CD4-positive, alpha-beta T cell treated with Interleukin-4 for 4 hours (primary cell): Measurements from ENCODE around the gene MEF2A.

Source experiments
- DNase-seq: peaks from one replicate; pipeline ENCODE4 v3.0.0-alpha.2; 2020

MEF2A gene

DNA sequence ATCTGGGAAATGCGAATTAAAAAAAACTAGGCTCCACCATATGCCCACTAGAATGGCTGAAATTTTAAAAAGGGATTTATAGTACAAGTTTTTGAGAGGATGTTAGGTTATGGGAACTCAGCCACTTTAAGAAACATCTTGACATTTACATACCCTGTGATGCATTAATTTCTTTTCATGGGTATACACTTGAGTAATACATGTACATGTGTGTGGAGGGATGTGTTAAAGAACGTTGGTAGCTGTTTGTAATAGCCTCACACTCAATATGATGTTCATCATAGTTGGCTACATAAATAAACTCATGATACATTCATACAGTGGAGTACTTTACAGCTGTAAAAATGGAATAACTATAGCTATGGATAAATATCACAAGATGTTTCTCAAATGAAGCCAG, 40.9 kb downstream of the MEF2A start:
- no peak for DNase-seq

DNA sequence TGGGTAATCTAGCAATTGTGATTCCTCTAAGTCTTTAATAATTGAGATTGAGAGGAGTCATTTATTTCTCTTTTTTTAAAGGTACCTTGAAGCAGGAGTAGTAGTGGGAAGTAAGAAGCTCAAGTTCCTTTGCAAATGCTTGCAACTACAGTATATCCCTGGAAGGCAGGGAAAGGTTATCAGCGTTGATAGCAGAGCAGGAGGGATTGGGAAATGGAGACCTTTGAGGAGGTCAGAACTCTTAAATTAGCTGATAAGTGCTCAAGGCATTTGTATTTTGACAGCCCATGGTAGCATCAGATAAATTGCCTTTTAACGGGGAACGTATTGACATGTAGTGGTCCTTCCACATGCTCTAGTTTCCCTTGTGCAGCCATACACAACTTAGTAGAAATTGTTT, 47.7 kb downstream of the MEF2A start:
- DNase-seq: no peak

DNA sequence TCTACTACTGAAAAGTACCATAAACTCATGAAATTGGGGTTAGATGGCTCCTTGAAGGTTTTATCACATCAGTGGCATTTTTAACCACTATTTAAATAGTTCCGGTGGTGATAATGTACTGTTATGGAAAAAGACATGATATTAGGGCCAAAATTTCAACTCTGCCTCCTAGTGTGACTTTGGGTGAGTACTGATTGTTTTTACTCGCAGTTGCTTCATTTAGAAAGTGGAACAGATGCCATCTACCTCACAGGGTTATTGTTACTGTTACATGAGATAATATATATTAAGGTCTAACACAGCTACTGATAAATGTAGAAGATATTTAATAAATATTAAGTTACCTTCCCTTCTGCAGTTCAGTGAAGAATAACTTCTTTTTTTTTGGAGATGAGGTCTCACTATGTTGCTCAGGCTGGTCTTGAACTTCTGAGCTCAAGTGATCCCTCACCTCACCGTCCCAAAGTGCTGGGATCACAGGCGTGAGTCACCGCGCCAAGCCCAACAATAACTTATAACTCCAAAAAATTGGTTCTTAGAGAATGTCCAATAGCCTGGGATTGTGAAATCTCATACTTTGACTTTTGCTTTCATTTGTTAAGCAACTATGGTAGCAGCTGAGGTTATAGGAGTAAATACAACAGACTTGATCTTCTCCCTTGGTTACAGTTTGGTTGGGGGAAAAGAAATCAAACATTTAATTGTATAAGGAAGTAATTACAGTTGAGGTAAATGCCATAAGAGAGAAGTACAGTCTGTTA, 48.3 kb downstream of the MEF2A start:
- DNase-seq: no peak

DNA sequence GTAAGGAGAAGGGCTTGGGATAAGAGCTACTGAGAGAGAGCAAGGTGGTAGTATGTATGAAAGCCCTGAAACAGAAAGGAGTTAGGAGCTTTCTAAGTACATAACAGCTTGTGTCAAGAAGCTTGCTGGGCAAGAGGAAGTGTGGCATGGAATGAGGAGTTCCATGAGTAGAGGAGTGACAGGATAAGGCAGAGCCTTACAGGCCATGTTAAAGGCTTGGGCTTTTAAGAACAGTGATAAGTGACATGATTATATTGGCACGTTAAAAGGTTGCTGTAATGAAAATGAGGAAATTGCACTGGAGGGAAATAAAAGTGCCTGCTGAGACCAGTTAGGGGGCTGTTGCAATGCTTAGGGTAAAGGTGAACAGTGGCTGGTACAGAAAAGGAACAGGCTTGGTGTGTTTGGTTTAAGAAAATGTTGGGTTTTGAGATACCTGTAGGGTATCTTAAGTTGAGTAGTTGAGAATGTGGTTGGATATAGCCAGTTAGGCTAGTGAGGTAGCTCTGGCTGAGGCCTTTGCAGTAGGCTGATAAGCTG, 49.0 kb downstream of the MEF2A start:
- no peak for DNase-seq

DNA sequence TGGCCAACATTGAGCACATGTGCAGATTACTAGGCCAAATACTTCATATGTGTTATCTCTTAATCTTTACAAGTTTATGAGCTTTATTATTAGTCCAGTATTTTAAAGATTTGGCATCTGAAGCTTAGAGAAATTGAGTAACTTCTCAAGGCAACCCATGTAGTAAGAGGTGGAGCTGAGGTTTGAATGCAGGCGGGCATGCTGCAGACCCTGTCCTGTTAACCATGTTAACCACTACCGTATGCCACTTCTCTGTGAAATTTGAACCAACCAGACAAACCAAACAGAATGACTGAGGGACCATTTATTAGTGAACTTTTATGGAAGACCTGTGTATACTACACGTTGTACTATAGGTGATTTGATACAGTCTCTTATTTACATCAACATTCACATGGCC, 49.7 kb downstream of the MEF2A start:
- DNase-seq: no peak

DNA sequence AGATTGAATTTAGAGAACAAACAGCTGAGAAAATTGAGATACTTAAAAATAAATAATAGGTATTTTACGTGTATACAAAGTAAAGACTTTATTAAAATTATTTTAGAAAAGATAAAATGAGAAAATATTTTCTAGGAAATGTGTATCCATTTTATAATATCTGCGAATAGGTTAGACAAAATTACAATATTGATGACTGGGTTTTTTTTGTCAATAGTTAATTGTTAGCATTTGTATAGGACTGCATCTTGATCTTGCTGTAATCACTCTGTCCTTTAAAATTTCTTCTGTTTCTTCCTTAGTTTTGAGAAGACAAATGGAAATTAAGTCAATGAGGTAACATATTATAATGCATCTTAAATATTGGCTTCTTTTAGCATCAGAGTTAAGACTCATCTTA, 50.3 kb downstream of the MEF2A start:
- DNase-seq: no peak

DNA sequence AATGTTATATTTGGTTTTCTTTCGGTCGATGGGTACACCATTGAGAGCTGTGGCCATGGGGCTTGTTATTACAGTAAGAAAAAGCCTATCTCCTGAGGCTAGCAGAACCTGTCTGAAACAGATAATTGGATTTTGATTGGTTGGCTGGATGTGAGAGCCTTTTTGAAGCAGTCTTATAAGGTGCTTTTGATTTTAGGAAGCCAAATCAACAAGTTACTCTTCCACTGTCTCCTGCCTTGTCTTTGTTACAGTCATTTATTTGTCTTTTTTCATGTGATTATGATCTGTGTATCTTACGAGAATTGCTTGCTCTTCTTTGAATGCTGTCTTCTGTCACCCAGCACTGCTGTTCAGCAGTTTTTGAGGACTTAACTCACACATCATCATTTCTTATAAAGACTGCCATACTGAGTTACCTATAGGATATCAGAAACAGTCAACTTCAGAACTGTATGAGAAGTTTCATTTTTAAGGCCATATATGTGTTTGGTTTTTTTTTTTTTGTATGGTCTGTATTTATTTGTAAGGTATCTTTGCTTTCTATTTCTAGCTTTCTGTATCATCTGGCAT, 51.1 kb downstream of the MEF2A start:
- no peak for DNase-seq

DNA sequence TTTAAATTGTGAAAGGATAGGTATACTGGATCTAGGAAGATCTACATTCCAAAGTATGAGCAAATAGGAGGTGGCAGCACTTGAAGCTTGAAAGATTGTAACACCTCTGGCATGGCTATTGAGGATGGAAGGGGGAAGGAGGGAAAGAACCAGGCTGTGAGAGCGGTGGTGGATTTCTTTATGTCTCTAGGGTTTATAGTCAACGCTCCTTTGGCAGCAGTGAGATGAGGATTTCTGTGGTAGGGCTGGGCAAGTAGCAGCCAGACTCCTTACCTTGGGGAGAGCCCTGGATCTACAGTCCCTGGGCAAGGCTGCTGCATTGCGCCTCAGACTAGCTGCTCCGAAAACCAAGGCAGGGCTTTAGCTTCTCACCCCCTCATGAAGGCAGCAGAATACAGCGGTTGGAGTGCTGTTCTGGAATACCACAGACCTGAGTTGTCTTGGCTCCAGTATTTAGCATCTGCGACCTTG, 53.2 kb downstream of the MEF2A start:
- DNase-seq: no peak

DNA sequence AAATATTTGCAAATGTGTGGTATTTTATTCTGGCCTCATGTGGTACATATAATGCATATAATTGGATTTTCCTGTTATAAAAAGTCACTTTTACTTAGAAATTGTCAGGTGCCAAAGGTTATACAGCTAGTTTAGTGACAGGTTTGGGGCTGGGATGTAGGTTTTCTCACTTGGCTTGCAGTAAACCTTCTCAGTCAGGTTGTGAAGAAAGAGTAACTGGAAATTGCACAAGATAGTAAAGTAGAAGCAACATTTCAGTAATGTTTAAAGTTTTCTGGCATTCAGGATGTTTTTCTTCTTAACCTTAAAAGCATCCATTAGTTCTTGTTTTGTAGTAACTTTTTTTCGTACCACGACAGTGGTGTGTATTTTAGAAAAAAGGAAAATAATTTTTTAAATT, 53.9 kb downstream of the MEF2A start:
- no peak for DNase-seq

DNA sequence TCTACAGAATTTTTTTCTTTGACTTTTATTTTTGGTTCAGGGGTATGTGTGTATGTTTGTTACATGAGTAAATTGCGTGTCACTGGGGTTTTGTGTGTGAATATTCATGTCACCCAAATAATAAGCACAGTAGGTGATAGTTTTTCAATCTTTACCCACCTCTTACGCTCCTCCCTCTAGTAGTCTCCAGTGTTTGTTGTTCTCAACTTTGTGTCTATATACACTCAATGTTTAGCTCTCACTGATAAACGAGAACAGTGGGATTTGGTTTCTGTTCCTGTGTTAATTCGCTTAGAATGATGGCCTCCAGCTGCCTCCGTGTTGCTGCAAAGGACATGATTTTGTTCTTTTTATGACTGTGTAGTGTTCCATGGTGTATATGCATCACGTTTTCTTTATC, 54.4 kb downstream of the MEF2A start:
- no peak for DNase-seq

DNA sequence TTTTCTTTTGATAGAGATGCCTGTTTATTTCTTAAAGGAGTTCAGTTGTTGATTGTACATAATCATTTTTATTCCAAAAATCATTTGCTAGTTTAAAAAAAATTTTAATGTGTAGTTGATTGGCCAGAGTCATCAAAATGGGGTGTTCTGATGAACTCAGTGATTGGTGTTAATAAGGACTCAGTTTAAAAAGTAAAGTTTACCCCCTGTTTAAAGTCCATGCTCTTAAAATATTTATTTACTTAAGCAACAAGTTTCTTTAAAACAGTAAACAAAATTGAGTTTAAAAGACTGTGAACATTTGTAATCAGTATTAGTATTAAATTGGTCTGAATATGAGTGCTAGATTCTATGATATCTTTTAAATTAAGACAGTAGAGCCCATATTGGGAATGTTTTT, 56.0 kb downstream of the MEF2A start:
- no peak for DNase-seq

DNA sequence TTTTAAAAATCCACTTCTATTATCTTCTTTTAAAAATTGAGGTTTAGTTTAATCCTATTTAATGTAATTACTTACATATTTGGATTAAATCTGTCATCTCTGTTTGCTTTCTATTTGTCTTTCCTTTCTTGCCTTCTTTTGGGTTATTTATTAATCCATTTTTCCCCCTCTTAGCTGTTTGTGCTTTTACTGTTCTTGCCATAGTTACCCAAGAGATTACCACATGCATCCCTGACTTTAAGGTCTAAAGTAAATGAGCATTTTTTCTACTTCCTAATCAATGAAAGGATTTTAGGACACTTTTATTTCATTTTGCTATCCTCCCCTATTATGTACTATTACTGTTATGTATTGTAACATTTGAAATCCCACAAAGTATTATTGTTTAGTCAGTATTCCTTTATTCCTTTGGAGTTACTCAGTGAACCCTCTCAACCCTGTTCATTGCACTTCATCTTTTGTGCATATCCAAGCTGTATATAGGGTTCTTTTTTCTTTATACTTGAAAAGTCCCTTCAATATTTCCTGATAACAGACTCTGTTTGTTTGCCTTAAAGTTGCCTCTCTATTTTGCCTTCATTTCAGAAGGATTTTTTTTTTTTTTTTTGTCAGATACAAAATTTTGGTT, 62.7 kb downstream of the MEF2A start:
- DNase-seq: no peak

DNA sequence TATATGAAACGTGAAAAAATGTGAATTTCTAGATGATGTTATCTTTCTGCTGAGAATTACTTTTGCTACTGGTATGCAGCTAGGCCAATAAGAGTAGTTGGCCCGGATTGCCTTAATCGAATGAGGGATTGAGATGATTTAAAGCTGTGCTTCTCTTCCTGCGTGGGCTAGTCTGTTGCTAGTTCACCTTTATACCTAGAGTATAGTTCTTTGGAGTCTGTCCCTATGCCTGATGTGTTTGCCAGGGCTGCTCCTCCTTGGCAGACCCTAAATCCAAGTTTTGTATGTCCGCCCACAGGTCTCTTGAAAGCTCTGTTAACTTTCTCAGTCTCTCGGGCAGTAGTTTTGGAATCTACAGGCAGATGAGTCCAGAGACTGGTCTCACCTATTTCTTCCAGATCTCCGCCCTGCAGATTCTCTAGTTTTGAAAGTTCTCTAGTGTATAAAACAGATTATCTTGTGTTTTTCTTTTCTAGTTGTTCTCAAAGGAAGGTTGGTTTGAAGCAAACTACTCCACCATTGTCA, 64.9 kb downstream of the MEF2A start:
- no peak for DNase-seq

DNA sequence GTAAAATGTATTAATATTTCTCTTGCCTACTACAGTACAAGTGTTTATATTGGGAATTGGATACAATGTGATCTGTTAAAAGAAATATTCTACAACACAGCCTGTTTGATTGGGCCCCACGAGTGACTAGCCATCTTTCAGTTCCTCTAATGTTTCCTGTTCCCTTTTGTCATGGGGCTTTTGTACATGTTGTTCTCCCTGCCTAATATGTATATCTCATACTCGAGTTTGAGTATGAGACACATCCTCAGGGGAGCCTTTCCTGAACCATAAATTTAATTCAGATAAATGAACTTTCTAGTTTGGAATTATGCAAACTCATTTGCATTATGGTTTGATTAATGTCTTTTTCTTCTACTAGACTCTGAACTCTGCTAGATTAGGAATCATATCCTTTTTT, 65.5 kb downstream of the MEF2A start:
- DNase-seq: peak; percentile 4

DNA sequence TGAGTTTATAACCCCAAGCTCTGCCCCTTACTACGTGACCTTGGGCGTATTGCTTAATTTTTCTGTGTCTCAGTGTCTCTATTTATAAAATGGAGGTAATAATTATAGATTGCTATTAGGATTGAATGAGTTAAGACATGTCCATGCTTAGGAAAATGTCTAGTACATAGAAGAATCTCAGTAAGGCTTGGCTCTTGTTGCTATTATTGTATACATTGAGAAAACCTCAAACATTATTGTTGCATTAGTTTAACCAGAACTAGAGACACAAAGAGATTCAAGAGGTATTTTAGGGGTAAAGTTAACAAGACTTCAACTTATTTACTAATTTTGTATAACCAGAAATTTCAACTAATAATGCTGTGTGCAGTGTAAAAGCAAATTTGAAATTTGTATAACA, 66.7 kb downstream of the MEF2A start:
- DNase-seq: no peak

DNA sequence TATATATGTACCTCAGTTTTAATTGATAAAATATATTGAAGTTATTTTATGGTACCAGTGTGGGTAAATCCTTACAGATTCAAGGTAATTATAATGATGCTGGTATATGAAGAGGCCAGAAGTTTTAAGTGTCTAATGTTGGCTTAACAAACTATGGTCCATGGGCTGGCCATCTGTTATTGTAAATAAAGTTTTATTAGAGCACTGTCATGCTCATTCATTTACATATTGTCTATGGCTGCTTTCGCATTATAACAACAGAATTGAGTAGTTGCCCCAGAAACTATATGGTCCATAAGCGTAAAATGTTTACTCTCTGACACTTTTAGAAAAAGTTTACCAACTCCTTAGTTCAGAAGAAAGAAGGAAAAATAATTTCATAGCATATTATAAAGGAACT, 67.9 kb downstream of the MEF2A start:
- no peak for DNase-seq

DNA sequence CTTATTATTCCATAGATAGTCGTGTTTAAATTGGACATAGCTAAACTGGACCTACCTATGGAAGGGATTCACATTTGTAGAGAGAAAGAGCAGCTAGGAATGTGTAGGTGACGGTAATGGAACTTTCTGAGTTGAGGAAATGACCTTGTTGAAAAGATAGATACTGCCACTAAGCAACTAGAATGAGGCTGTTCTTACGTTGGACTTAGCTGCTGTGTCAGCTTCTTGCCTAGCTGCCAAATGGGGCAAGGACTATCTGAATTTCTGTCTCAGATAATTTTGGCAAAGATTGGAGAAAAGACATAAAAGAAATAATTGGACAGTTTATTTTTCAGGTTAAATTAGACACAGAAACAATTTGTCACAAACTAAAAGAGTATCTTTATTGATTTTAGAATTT, 68.8 kb downstream of the MEF2A start:
- DNase-seq: no peak

DNA sequence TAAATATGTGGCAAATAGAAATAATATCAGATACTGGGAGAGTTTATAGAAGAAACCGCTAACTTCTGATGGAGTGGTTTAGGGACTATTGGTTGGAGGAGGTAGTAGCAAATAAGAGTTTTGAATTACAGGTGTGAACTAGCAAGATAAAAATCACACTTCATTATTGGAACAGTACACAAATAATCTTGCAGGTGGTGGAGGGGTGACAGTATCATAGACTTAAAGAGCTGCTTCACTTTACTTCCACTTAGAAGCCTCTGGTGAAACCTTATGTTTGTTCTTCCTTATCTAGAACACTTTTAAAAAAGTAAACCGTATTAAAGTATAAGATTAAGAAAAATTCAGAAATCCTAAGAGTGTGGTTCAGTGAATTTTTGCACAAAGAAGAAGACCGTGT, 69.4 kb downstream of the MEF2A start:
- no peak for DNase-seq

DNA sequence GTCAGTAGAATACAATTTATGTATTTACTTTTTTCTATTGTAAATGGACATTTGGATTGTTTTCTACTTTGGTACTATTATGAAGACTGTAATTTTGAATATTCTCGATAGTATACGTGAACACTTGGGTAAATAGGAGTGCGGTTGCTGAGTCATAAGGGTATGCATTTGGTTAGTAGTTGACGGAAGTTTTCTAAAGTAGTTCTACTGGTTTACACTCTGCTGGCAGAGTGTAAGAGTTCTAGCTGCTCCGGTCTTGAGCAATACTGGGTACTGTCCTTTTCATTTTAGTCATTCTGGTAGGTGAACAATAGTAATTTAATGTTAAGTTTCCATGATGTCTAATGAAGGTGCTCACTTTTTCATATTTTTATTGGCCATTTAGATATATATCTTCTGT, 70.0 kb downstream of the MEF2A start:
- no peak for DNase-seq

DNA sequence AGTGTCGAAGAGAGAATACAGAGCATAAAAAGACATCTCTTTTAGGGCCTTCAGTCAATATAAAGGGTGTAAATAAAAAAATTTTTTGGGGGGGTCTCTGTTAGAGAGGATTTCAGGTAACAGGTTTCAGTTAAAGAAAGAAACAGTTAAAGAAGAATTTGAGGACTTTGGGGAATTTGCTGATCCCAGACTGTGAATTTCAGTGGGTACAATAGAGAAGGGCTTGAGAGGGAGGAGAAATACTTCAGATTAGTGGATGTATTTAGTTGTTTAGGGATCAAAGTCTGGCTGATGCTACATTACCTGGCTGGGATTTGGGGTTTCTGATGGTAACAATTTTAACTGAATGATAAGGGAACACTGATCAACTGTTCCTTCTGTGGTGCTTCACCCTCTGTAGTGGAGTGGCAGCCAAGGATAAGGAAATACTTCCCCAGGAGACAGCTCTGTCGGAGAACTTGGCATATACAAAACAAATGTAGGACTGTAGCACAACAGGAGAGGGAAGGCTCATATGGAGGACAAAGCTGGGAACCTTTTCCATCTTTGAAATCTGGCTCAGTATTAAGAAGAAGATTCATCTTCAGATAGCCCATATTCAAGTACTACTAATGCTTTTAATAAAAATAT, 79.2 kb downstream of the MEF2A start:
- DNase-seq: no peak

DNA sequence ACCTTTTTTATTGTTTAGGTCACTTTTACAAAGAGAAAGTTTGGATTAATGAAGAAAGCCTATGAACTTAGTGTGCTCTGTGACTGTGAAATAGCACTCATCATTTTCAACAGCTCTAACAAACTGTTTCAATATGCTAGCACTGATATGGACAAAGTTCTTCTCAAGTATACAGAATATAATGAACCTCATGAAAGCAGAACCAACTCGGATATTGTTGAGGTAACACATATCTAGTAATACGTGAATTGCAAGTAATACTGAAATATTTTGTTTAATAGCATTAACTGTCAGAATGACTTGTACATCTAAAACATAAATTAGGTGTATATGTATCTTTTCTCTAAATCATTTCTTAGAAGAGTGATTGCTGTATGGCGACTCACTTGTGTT, 79.8 kb downstream of the MEF2A start:
- no peak for DNase-seq

DNA sequence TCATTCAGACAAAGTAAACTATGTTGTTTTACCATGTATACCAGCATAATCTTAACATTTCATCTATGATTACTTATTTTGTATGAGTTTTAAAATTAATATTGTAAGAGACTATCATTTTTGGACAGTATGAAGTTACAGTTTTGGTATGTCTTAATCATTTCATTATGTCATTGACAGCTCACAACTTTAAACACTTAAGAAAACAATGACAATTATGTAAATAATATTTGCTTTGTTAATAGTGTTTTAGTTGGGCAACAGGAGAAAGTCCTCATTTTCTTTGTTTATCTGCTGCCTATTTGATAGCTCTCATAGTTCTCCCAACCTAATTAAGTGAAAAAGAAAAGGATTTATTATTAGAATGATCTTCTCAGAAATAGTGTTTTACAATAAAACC, 80.2 kb downstream of the MEF2A start:
- no peak for DNase-seq

DNA sequence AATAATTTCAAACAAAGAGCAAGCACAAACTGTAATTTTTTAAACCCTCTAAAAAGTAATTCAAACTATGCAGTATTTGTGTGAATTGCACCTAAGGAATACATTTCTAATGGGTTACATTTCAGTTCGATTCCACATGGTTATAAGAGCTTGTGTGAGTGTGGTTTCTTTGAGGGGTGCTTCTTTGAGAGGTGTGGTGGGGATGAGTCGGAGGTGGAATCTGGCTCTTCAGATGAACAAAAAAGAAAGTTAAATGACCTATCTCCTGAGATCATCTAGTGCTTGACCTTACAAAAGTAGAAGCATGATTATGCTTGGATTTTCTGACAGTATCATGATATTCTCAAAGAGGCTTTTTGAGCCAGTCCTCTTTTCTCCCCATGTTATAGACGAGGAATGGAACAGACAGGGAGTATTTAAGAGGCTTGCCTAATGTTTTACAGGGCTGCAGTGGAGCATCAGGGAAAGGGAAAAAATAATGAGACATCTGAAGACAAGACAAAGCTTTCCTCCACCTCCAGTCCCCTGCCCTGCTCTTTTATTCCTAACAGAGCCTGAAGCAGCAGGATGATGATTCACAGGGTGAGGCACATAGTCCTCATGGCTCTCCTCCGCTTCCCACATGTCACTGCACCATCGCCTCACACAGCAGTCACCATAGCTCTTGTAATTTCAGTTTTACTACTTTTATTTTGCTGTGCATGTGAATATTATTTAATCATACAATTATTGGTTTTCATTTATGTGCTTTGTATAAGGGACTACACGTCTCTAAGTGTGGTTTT, 85.4 kb downstream of the MEF2A start:
- DNase-seq: no peak
